SK-N-SH (cell line): ENCODE data around the gene LRRIQ4.

Experiments
- EP300 ChIP-seq, 2 experiments: IDR thresholded peaks; 2 replicates each; pipeline versions ENCODE4 v1.4.0 to v1.6.1; 2012; ENCODE audit warnings: borderline replicate concordance in 1 of 2, low read depth in 1 of 2, low read length in 1 of 2
- EZH2phosphoT487 ChIP-seq: fragments of 200-600 bp; sonication (generic); IDR thresholded peaks from 2 replicates; pipeline ENCODE4 v1.6.1; 2017; ENCODE audit warnings: low read depth, mixed run types, mild to moderate bottlenecking, antibody characterized with exemption, moderate library complexity, borderline replicate concordance
- GABPA ChIP-seq: IDR thresholded peaks from 2 replicates; pipeline ENCODE4 v1.4.0; 2012; ENCODE audit warnings: low read depth, mild to moderate bottlenecking
- JUND ChIP-seq: IDR thresholded peaks from 2 replicates; pipeline ENCODE4 v1.4.0; 2012
- NRF1 ChIP-seq: IDR thresholded peaks from 2 replicates; pipeline ENCODE4 v1.6.1; 2012; ENCODE audit warnings: low read depth, mild to moderate bottlenecking, low read length
- POLR2AphosphoS5 ChIP-seq: IDR thresholded peaks from 2 replicates; pipeline ENCODE4 v1.6.1; 2012; ENCODE audit warnings: low read depth, low read length
- RCOR1 ChIP-seq: fragments of 150-350 bp; IDR thresholded peaks from 2 replicates; pipeline ENCODE4 v1.6.1; 2017; ENCODE audit warnings: antibody characterized with exemption, low read length
- SMC3 ChIP-seq: IDR thresholded peaks from 2 replicates; pipeline ENCODE4 v1.6.1; 2012; ENCODE audit warnings: low read depth, low read length, improper control_type of control experiment
- TF ChIP-seq, protein P1 (sequence below): fragments of 200-600 bp; sonication (generic); IDR thresholded peaks from 2 replicates; pipeline ENCODE4 v1.6.1; 2017; ENCODE audit warnings: antibody characterized with exemption, mild to moderate bottlenecking, moderate library complexity
- TF ChIP-seq, protein P2 (sequence below): IDR thresholded peaks from 2 replicates; pipeline ENCODE4; 2012
- TF ChIP-seq, protein P3 (sequence below): IDR thresholded peaks from 2 replicates; pipeline ENCODE4 v1.4.0; 2012; ENCODE audit warnings: low read depth
- TF ChIP-seq, protein P4 (sequence below): IDR thresholded peaks from 2 replicates; pipeline ENCODE4 v1.6.1; 2012; ENCODE audit warnings: mild to moderate bottlenecking, low read depth, low read length, moderate library complexity

DNA sequence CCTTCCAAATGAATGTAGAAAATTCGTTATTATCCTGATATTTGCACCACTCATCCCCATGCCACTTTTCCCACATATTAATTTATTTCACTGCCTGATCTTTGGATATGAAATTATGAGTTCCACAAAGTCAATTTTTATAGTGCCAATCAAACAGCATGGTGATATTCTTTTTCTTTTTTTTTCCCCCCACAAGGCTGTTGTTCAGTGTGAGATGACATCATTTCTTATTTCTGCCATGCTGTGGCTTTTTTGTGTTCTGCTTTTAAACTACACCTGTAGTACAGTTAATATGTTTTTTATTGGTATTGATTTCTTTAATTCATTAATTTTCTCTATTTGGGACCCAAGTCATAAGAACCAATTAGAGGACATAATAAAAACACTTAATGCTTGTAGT is 24.9 kb upstream of the LRRIQ4 start:
- TF ChIP-seq, protein P1, sequence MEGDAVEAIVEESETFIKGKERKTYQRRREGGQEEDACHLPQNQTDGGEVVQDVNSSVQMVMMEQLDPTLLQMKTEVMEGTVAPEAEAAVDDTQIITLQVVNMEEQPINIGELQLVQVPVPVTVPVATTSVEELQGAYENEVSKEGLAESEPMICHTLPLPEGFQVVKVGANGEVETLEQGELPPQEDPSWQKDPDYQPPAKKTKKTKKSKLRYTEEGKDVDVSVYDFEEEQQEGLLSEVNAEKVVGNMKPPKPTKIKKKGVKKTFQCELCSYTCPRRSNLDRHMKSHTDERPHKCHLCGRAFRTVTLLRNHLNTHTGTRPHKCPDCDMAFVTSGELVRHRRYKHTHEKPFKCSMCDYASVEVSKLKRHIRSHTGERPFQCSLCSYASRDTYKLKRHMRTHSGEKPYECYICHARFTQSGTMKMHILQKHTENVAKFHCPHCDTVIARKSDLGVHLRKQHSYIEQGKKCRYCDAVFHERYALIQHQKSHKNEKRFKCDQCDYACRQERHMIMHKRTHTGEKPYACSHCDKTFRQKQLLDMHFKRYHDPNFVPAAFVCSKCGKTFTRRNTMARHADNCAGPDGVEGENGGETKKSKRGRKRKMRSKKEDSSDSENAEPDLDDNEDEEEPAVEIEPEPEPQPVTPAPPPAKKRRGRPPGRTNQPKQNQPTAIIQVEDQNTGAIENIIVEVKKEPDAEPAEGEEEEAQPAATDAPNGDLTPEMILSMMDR: no peak
- TF ChIP-seq RCOR1 (no peak), GABPA (no peak), EP300 (IDR thresholded peaks at IDR 0.05; ENCODE audit: borderline replicate concordance in 1 of 2, low read depth in 1 of 2, low read length in 1 of 2) (no peak), POLR2AphosphoS5 (no peak), JUND (no peak), SMC3 (no peak), NRF1 (no peak), EZH2phosphoT487 (no peak)
- TF ChIP-seq, protein P2, sequence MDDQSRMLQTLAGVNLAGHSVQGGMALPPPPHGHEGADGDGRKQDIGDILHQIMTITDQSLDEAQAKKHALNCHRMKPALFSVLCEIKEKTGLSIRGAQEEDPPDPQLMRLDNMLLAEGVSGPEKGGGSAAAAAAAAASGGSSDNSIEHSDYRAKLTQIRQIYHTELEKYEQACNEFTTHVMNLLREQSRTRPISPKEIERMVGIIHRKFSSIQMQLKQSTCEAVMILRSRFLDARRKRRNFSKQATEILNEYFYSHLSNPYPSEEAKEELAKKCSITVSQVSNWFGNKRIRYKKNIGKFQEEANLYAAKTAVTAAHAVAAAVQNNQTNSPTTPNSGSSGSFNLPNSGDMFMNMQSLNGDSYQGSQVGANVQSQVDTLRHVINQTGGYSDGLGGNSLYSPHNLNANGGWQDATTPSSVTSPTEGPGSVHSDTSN: no peak
- TF ChIP-seq, protein P3, sequence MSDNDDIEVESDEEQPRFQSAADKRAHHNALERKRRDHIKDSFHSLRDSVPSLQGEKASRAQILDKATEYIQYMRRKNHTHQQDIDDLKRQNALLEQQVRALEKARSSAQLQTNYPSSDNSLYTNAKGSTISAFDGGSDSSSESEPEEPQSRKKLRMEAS: no peak
- TF ChIP-seq, protein P4, sequence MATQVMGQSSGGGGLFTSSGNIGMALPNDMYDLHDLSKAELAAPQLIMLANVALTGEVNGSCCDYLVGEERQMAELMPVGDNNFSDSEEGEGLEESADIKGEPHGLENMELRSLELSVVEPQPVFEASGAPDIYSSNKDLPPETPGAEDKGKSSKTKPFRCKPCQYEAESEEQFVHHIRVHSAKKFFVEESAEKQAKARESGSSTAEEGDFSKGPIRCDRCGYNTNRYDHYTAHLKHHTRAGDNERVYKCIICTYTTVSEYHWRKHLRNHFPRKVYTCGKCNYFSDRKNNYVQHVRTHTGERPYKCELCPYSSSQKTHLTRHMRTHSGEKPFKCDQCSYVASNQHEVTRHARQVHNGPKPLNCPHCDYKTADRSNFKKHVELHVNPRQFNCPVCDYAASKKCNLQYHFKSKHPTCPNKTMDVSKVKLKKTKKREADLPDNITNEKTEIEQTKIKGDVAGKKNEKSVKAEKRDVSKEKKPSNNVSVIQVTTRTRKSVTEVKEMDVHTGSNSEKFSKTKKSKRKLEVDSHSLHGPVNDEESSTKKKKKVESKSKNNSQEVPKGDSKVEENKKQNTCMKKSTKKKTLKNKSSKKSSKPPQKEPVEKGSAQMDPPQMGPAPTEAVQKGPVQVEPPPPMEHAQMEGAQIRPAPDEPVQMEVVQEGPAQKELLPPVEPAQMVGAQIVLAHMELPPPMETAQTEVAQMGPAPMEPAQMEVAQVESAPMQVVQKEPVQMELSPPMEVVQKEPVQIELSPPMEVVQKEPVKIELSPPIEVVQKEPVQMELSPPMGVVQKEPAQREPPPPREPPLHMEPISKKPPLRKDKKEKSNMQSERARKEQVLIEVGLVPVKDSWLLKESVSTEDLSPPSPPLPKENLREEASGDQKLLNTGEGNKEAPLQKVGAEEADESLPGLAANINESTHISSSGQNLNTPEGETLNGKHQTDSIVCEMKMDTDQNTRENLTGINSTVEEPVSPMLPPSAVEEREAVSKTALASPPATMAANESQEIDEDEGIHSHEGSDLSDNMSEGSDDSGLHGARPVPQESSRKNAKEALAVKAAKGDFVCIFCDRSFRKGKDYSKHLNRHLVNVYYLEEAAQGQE: no peak
